HG03354 (cell line): Measurements from ENCODE around the gene PTPRN2.
"Not testable (repeated sequence)": the region's sequence is repeated elsewhere in the genome, so short reads cannot be mapped to it uniquely, and the experiment has no call there.

Source experiments
- ATAC-seq: cut with Tn5 transposase; IDR thresholded peaks from one replicate; pipeline ENCODE4 v1.9.1; 2021; ENCODE audit warnings: mild to moderate bottlenecking; ENCODE audit not compliant: unreplicated experiment, poor library complexity, severe bottlenecking

Gene PTPRN2

GRCh38 chr7:158240801-158241200 lies 346.8 kb downstream of the PTPRN2 start:
- ATAC-seq: no peak

- no peak for ATAC-seq
These were observed 348.2 kb downstream of the PTPRN2 start for GRCh38 chr7:158239290-158239981.

- ATAC-seq: no peak
These were observed 348.9 kb downstream of the PTPRN2 start for GRCh38 chr7:158238616-158239289.

GRCh38 chr7:158237672-158238335 lies 349.8 kb downstream of the PTPRN2 start:
- ATAC-seq: no peak

- no peak for ATAC-seq
These were observed 351.2 kb downstream of the PTPRN2 start for GRCh38 chr7:158236400-158236799.

GRCh38 chr7:158235862-158236261 lies 351.8 kb downstream of the PTPRN2 start:
- ATAC-seq: no peak

- ATAC-seq: no peak
These were observed 357.7 kb downstream of the PTPRN2 start for GRCh38 chr7:158229945-158230344.

- ATAC-seq: no peak
These were observed 358.6 kb downstream of the PTPRN2 start for GRCh38 chr7:158228986-158229385.

GRCh38 chr7:158228131-158228530 lies 359.5 kb downstream of the PTPRN2 start:
- ATAC-seq: no peak

- no peak for ATAC-seq
These were observed 360.2 kb downstream of the PTPRN2 start for GRCh38 chr7:158227258-158227984.

GRCh38 chr7:158216198-158216597 lies 371.4 kb downstream of the PTPRN2 start:
- no peak for ATAC-seq

GRCh38 chr7:158209435-158209834 lies 378.2 kb downstream of the PTPRN2 start:
- ATAC-seq: no peak

- ATAC-seq: no peak
These were observed 381.3 kb downstream of the PTPRN2 start for GRCh38 chr7:158206341-158206740.

- no peak for ATAC-seq
These were observed 383.2 kb downstream of the PTPRN2 start for GRCh38 chr7:158204453-158204852.

GRCh38 chr7:158203948-158204347 lies 383.7 kb downstream of the PTPRN2 start:
- ATAC-seq: not testable (repeated sequence)

- ATAC-seq: no peak
These were observed 393.2 kb downstream of the PTPRN2 start for GRCh38 chr7:158194365-158194900.

- no peak for ATAC-seq
These were observed 394.2 kb downstream of the PTPRN2 start for GRCh38 chr7:158193446-158193845.

GRCh38 chr7:158192956-158193355 lies 394.7 kb downstream of the PTPRN2 start:
- ATAC-seq: no peak

GRCh38 chr7:158192184-158192835 lies 395.3 kb downstream of the PTPRN2 start:
- ATAC-seq: no peak

GRCh38 chr7:158191671-158192070 lies 396.0 kb downstream of the PTPRN2 start:
- ATAC-seq: no peak
